Activated T-cell treated with anti-CD3 and anti-CD28 coated beads, Interleukin-2, amount 50 U/mL, for 24 hours (primary cell): ENCODE results near the gene IPCEF1.
"Not testable (repeated sequence)": the region's sequence is repeated elsewhere in the genome, so short reads cannot be mapped to it uniquely, and the experiment has no call there.

Source experiments
- DNase-seq: peaks from one replicate; pipeline ENCODE4 v3.0.0-alpha.2; 2020
- H3K27ac Mint-ChIP-seq: 2 replicates; pipeline ENCODE4 v1.8.0; 2020; ENCODE audit warnings: mild to moderate bottlenecking, mixed read lengths
- H3K27me3 Mint-ChIP-seq: 2 replicates; pipeline ENCODE4 v1.8.0; 2020; ENCODE audit warnings: mixed read lengths
- H3K36me3 Mint-ChIP-seq: 2 replicates; pipeline ENCODE4 v1.8.0; 2020; ENCODE audit warnings: low read depth, mixed read lengths
- H3K4me1 Mint-ChIP-seq: 2 replicates; pipeline ENCODE4 v1.8.0; 2020; ENCODE audit warnings: low read depth, mixed read lengths
- H3K4me3 Mint-ChIP-seq: 2 replicates; pipeline ENCODE4 v1.8.0; 2020; ENCODE audit warnings: mild to moderate bottlenecking, moderate library complexity, mixed read lengths
- H3K9me3 Mint-ChIP-seq: 2 replicates; pipeline ENCODE4 v1.8.0; 2020; ENCODE audit warnings: mixed read lengths

The IPCEF1 gene

GRCh38 chr6:154201688-154202087 is 154.9 kb downstream of the IPCEF1 start:
- not testable (repeated sequence) for H3K27ac Mint-ChIP-seq, H3K9me3 Mint-ChIP-seq, H3K4me3 Mint-ChIP-seq, DNase-seq, H3K27me3 Mint-ChIP-seq
- Mint-ChIP-seq H3K36me3 (peaks cover 91% of the 10 kb centered on the region), H3K4me1 (peaks cover 78% of the 10 kb centered on the region)

- Mint-ChIP-seq H3K9me3 (peaks cover 7% of the 10 kb centered on the region), H3K4me1 (peaks cover 72% of the 10 kb centered on the region), H3K27me3 (no peaks in the 10 kb centered on the region), H3K4me3 (peak overlapping the region; percentile 19), H3K36me3 (peaks cover 82% of the 10 kb centered on the region), H3K27ac (peak overlapping the region; percentile 63)
- DNase-seq, result no peak
These were observed 159.3 kb downstream of the IPCEF1 start for GRCh38 chr6:154197196-154197860.

GRCh38 chr6:154196333-154196885 is 160.2 kb downstream of the IPCEF1 start:
- peaks cover 5% of the 10 kb centered on the region for H3K9me3 Mint-ChIP-seq
- no peak overlapping the region for H3K27ac Mint-ChIP-seq
- H3K4me3 Mint-ChIP-seq, result no peak overlapping the region
- H3K27me3 Mint-ChIP-seq, result no peaks in the 10 kb centered on the region
- peaks cover 73% of the 10 kb centered on the region for H3K4me1 Mint-ChIP-seq
- H3K36me3 Mint-ChIP-seq, result peaks cover 81% of the 10 kb centered on the region
- DNase-seq, result no peak

- H3K27me3 Mint-ChIP-seq, result no peaks in the 10 kb centered on the region
- peaks cover 44% of the 10 kb centered on the region for H3K4me1 Mint-ChIP-seq
- no peak for DNase-seq
- peaks cover 70% of the 10 kb centered on the region for H3K36me3 Mint-ChIP-seq
- peak overlapping the region; percentile 3 for H3K27ac Mint-ChIP-seq
- no peak overlapping the region for H3K4me3 Mint-ChIP-seq
- peaks cover 3% of the 10 kb centered on the region for H3K9me3 Mint-ChIP-seq
These were observed 168.9 kb downstream of the IPCEF1 start for GRCh38 chr6:154187714-154188113.

- peaks cover 43% of the 10 kb centered on the region for H3K4me1 Mint-ChIP-seq
- no peak for DNase-seq
- H3K27me3 Mint-ChIP-seq, result no peaks in the 10 kb centered on the region
- H3K36me3 Mint-ChIP-seq, result peaks cover 69% of the 10 kb centered on the region
- peak overlapping the region; percentile 3 for H3K27ac Mint-ChIP-seq
- H3K9me3 Mint-ChIP-seq, result peaks cover 6% of the 10 kb centered on the region
- no peak overlapping the region for H3K4me3 Mint-ChIP-seq
These were observed 169.4 kb downstream of the IPCEF1 start for GRCh38 chr6:154187203-154187602.

GRCh38 chr6:154179434-154179833 is 177.2 kb downstream of the IPCEF1 start:
- no peak for DNase-seq
- H3K27ac Mint-ChIP-seq, result no peak overlapping the region
- peaks cover 24% of the 10 kb centered on the region for H3K9me3 Mint-ChIP-seq
- no peaks in the 10 kb centered on the region for H3K27me3 Mint-ChIP-seq
- peaks cover 67% of the 10 kb centered on the region for H3K36me3 Mint-ChIP-seq
- peaks cover 65% of the 10 kb centered on the region for H3K4me1 Mint-ChIP-seq
- no peak overlapping the region for H3K4me3 Mint-ChIP-seq

- H3K4me3 Mint-ChIP-seq, H3K27ac Mint-ChIP-seq: not testable (repeated sequence)
These were observed 184.2 kb downstream of the IPCEF1 start for GRCh38 chr6:154172393-154172792.

GRCh38 chr6:154170106-154170505 is 186.5 kb downstream of the IPCEF1 start:
- H3K27ac Mint-ChIP-seq, result no peak overlapping the region

More at GRCh38 chr6:154172393-154172792, 184.2 kb downstream of the IPCEF1 start:
- H3K4me1 Mint-ChIP-seq, result peaks cover 86% of the 10 kb centered on the region
- H3K27me3 Mint-ChIP-seq, DNase-seq: not testable (repeated sequence)
- H3K36me3 Mint-ChIP-seq, result peaks cover 88% of the 10 kb centered on the region
- peaks cover 25% of the 10 kb centered on the region for H3K9me3 Mint-ChIP-seq

GRCh38 chr6:154169193-154169847 is 187.3 kb downstream of the IPCEF1 start:
- peak; percentile 47 for DNase-seq
- peaks cover 81% of the 10 kb centered on the region for H3K4me1 Mint-ChIP-seq
- H3K9me3 Mint-ChIP-seq, result peaks cover 11% of the 10 kb centered on the region
- H3K27ac Mint-ChIP-seq, result peak overlapping the region; percentile 83
- H3K27me3 Mint-ChIP-seq, result no peaks in the 10 kb centered on the region
- H3K4me3 Mint-ChIP-seq, result no peak overlapping the region
- peaks cover 84% of the 10 kb centered on the region for H3K36me3 Mint-ChIP-seq

More at GRCh38 chr6:154170106-154170505, 186.5 kb downstream of the IPCEF1 start:
- peaks cover 85% of the 10 kb centered on the region for H3K4me1 Mint-ChIP-seq
- no peak overlapping the region for H3K4me3 Mint-ChIP-seq
- peaks cover 88% of the 10 kb centered on the region for H3K36me3 Mint-ChIP-seq
- DNase-seq, result no peak
- no peaks in the 10 kb centered on the region for H3K27me3 Mint-ChIP-seq
- peaks cover 14% of the 10 kb centered on the region for H3K9me3 Mint-ChIP-seq

- Mint-ChIP-seq H3K4me3 (no peak overlapping the region), H3K27me3 (no peaks in the 10 kb centered on the region), H3K9me3 (no peaks in the 10 kb centered on the region), H3K4me1 (peaks cover 64% of the 10 kb centered on the region), H3K36me3 (peaks cover 65% of the 10 kb centered on the region), H3K27ac (peak overlapping the region; percentile 56)
- DNase-seq, result no peak
These were observed 189.5 kb downstream of the IPCEF1 start for GRCh38 chr6:154167126-154167525.

- no peak for DNase-seq
- no peak overlapping the region for H3K4me3 Mint-ChIP-seq
- peaks cover 57% of the 10 kb centered on the region for H3K4me1 Mint-ChIP-seq
- no peak overlapping the region for H3K27ac Mint-ChIP-seq
- peaks cover 56% of the 10 kb centered on the region for H3K36me3 Mint-ChIP-seq
- no peaks in the 10 kb centered on the region for H3K27me3 Mint-ChIP-seq
- no peaks in the 10 kb centered on the region for H3K9me3 Mint-ChIP-seq
These were observed 190.5 kb downstream of the IPCEF1 start for GRCh38 chr6:154166140-154166539.

GRCh38 chr6:154165478-154165877 is 191.1 kb downstream of the IPCEF1 start:
- Mint-ChIP-seq H3K9me3 (no peaks in the 10 kb centered on the region), H3K4me1 (peaks cover 57% of the 10 kb centered on the region), H3K27ac (peak overlapping the region; percentile 40), H3K36me3 (peaks cover 54% of the 10 kb centered on the region), H3K27me3 (no peaks in the 10 kb centered on the region), H3K4me3 (no peak overlapping the region)
- no peak for DNase-seq

- peaks cover 53% of the 10 kb centered on the region for H3K36me3 Mint-ChIP-seq
- H3K27ac Mint-ChIP-seq, result peak overlapping the region; percentile 16
- H3K4me1 Mint-ChIP-seq, result peaks cover 53% of the 10 kb centered on the region
- H3K27me3 Mint-ChIP-seq, result no peaks in the 10 kb centered on the region
- no peaks in the 10 kb centered on the region for H3K9me3 Mint-ChIP-seq
- no peak for DNase-seq
- no peak overlapping the region for H3K4me3 Mint-ChIP-seq
These were observed 192.2 kb downstream of the IPCEF1 start for GRCh38 chr6:154164397-154164796.

GRCh38 chr6:154161689-154162088 is 194.9 kb downstream of the IPCEF1 start:
- DNase-seq, result no peak
- no peaks in the 10 kb centered on the region for H3K9me3 Mint-ChIP-seq
- peaks cover 56% of the 10 kb centered on the region for H3K4me1 Mint-ChIP-seq
- H3K36me3 Mint-ChIP-seq, result peaks cover 37% of the 10 kb centered on the region
- no peak overlapping the region for H3K27ac Mint-ChIP-seq
- H3K4me3 Mint-ChIP-seq, result no peak overlapping the region
- H3K27me3 Mint-ChIP-seq, result no peaks in the 10 kb centered on the region

- DNase-seq, result no peak
- Mint-ChIP-seq H3K27me3 (no peaks in the 10 kb centered on the region), H3K27ac (no peak overlapping the region), H3K4me1 (peaks cover 56% of the 10 kb centered on the region), H3K9me3 (no peaks in the 10 kb centered on the region), H3K4me3 (no peak overlapping the region), H3K36me3 (peaks cover 18% of the 10 kb centered on the region)
These were observed 197.5 kb downstream of the IPCEF1 start for GRCh38 chr6:154159126-154159525.
